ENCODE measurements around the gene SRGAP1.

DNA sequence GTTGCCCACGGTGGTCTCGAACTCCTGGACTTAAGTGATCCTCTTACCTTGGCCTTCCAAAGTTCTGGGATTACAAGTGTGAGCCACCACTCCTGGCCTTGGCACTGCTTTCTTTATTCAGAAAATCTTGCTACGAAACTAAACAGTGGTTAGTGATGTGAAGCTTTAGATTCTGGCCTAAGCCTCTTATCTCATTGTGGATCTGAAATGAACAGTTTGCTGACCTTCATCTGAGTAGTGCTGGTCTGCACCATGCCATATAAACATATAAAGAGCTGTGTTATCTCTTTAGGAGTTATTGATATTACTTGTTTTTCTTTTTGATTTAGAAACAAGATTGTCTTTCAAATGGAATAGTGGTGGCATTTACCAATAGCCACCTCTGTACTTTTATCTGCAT is 22.6 kb downstream of the SRGAP1 start:
- no peak for TF ChIP-seq POLR2A (IDR thresholded peaks at IDR 0.05)
- TF ChIP-seq, protein P1, sequence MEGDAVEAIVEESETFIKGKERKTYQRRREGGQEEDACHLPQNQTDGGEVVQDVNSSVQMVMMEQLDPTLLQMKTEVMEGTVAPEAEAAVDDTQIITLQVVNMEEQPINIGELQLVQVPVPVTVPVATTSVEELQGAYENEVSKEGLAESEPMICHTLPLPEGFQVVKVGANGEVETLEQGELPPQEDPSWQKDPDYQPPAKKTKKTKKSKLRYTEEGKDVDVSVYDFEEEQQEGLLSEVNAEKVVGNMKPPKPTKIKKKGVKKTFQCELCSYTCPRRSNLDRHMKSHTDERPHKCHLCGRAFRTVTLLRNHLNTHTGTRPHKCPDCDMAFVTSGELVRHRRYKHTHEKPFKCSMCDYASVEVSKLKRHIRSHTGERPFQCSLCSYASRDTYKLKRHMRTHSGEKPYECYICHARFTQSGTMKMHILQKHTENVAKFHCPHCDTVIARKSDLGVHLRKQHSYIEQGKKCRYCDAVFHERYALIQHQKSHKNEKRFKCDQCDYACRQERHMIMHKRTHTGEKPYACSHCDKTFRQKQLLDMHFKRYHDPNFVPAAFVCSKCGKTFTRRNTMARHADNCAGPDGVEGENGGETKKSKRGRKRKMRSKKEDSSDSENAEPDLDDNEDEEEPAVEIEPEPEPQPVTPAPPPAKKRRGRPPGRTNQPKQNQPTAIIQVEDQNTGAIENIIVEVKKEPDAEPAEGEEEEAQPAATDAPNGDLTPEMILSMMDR (IDR thresholded peaks at IDR 0.05) = no peak
- TF ChIP-seq EP300 (IDR thresholded peaks at IDR 0.05) = no peak
